Lung (tissue), 12 donors: Measurements from ENCODE around the gene GRIN2D. TPM values are rescaled to one million over a fixed set of nuclear protein-coding genes. Genes with fewer than 3 reads are reported as not detected.

Experiments
- ATAC-seq: fragments of 200-7000 bp; cut with Tn5 transposase; one replicate; pipeline ENCODE4 v1.9.1; 2020; ENCODE audit warnings: moderate number of reproducible peaks; ENCODE audit not compliant: insufficient read depth, low FRiP score
- DNase-seq, 3 donors: peaks; one replicate each; pipeline ENCODE4 v3.0.0-alpha.2; 2013 to 2017
- H3K27ac ChIP-seq, 2 donors: one replicate each; pipeline ENCODE4 v1.5.1; 2013; ENCODE audit warnings: mild to moderate bottlenecking in 2 of 2, moderate library complexity in 2 of 2, control low read depth in 1 of 2, inconsistent platforms in 1 of 2, low read depth in 1 of 2, low read length in 1 of 2
- H3K27me3 ChIP-seq, 3 donors: one replicate each; pipeline ENCODE4 v1.5.1; 2013; ENCODE audit warnings: low read length in 2 of 3; ENCODE audit not compliant: control insufficient read depth in 3 of 3, insufficient read depth in 3 of 3
- H3K36me3 ChIP-seq, 4 donors: one replicate each; pipeline ENCODE4 v1.5.1; 2013; ENCODE audit warnings: low read length in 4 of 4, mild to moderate bottlenecking in 1 of 4, moderate library complexity in 1 of 4; ENCODE audit not compliant: control insufficient read depth in 4 of 4, insufficient read depth in 4 of 4
- H3K4me1 ChIP-seq, 5 donors: one replicate each; pipeline ENCODE4 v1.5.1; 2013; ENCODE audit warnings: low read length in 5 of 5, mild to moderate bottlenecking in 2 of 5, moderate library complexity in 1 of 5; ENCODE audit not compliant: control insufficient read depth in 5 of 5, insufficient read depth in 5 of 5
- H3K4me3 ChIP-seq: one replicate; pipeline ENCODE4 v1.5.1; 2013; ENCODE audit warnings: mild to moderate bottlenecking, control low read depth, moderate library complexity
- H3K9ac ChIP-seq, 2 donors: one replicate each; pipeline ENCODE4 v1.5.1; 2013; ENCODE audit warnings: low read length in 2 of 2, control low read depth in 1 of 2; ENCODE audit not compliant: insufficient read depth in 1 of 2
- H3K9me3 ChIP-seq, 4 donors: one replicate each; pipeline ENCODE4 v1.5.1; 2013; ENCODE audit warnings: low read length in 3 of 4, mild to moderate bottlenecking in 1 of 4, moderate library complexity in 1 of 4; ENCODE audit not compliant: control insufficient read depth in 4 of 4, insufficient read depth in 3 of 4
- WGBS, 2 donors: extraction: QIAGEN DNeasy Blood & Tissue Kit; methylation state at CpG; one replicate each; pipeline ENCODE4 v1.1.7; 2013; 5-methylcytosine and 5-hydroxymethylcytosine counted together
- polyA plus RNA-seq, 2 donors: library from polyadenylated mRNA; stranded (reverse); fragments of 200-250 nt; gene quantifications; one replicate each; pipeline ENCODE4 v1.2.1, GENCODE V29; 2013
- total RNA-seq, 2 donors: library from RNA; depleted of rRNA in 1 of 2; stranded (reverse); fragments of >200 nt in 1 of 2; gene quantifications; one replicate each; pipeline ENCODE4 v1.2.1, GENCODE V29; 2014 to 2021
- TF ChIP-seq, protein P1 (sequence below): IDR thresholded peaks from 2 replicates; pipeline ENCODE4 v1.5.1; 2012; ENCODE audit warnings: mild to moderate bottlenecking; ENCODE audit errors: control extremely low read depth, extremely low read depth
- donor health status: control.
- donor health status: control.
- donor health status: Bipolar disorder and iron deficiency.
- donor health status: healthy.
- donor health status: DM: yes; HTN: yes; CAD: no.

Gene GRIN2D
- total and polyA plus RNA-seq, 4 donors, result 0.26 to 1.0 (median 0.43) TPM

- no peak for DNase-seq
- Histone ChIP-seq H3K9me3 (peaks cover 0 to 7% (median 0%) of the 10 kb centered on the region in 4 donors), H3K4me1 (no peaks in the 10 kb centered on the region), H3K36me3 (no peaks in the 10 kb centered on the region), H3K27ac (no peak overlapping the region), H3K27me3 (peaks cover 0 to 4% (median 0%) of the 10 kb centered on the region in 3 donors), H3K4me3 (no peak overlapping the region), H3K9ac (no peak overlapping the region)
- 87 to 90% methylated on average over 27 of the region's 27 CpGs for WGBS, 2 donors
- TF ChIP-seq, protein P1, sequence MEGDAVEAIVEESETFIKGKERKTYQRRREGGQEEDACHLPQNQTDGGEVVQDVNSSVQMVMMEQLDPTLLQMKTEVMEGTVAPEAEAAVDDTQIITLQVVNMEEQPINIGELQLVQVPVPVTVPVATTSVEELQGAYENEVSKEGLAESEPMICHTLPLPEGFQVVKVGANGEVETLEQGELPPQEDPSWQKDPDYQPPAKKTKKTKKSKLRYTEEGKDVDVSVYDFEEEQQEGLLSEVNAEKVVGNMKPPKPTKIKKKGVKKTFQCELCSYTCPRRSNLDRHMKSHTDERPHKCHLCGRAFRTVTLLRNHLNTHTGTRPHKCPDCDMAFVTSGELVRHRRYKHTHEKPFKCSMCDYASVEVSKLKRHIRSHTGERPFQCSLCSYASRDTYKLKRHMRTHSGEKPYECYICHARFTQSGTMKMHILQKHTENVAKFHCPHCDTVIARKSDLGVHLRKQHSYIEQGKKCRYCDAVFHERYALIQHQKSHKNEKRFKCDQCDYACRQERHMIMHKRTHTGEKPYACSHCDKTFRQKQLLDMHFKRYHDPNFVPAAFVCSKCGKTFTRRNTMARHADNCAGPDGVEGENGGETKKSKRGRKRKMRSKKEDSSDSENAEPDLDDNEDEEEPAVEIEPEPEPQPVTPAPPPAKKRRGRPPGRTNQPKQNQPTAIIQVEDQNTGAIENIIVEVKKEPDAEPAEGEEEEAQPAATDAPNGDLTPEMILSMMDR, result no peak
- ATAC-seq, result no peak
Measured at GRCh38 chr19:48405010-48405659, 11.7 kb downstream of the GRIN2D start.

- DNase-seq, result no peak
- H3K27me3 ChIP-seq, result peaks cover 0 to 4% (median 0%) of the 10 kb centered on the region in 3 donors
- TF ChIP-seq, protein P1, result no peak
- no peak overlapping the region for H3K9ac ChIP-seq
- no peak for ATAC-seq
- whole genome bisulfite sequencing, 2 donors, result 78 to 82% methylated on average over 13 of the region's 13 CpGs
- H3K27ac ChIP-seq, result no peak overlapping the region
- H3K4me3 ChIP-seq, result no peak overlapping the region
- H3K4me1 ChIP-seq, result no peaks in the 10 kb centered on the region
- no peaks in the 10 kb centered on the region for H3K36me3 ChIP-seq
- H3K9me3 ChIP-seq, result peaks cover 0 to 7% (median 0%) of the 10 kb centered on the region in 4 donors
Measured at GRCh38 chr19:48405850-48406249, 12.4 kb downstream of the GRIN2D start.

GRCh38 chr19:48413879-48414587 lies 20.6 kb downstream of the GRIN2D start:
- TF ChIP-seq, protein P1, result no peak
- peaks cover 0 to 5% (median 0%) of the 10 kb centered on the region in 5 donors for H3K4me1 ChIP-seq
- ATAC-seq (no peak), DNase-seq (no peak)
- no peak overlapping the region for H3K27ac ChIP-seq
- no peaks in the 10 kb centered on the region for H3K36me3 ChIP-seq
- no peak overlapping the region for H3K4me3 ChIP-seq
- H3K27me3 ChIP-seq, result peaks cover 0 to 6% (median 0%) of the 10 kb centered on the region in 3 donors
- no peak overlapping the region for H3K9ac ChIP-seq
- H3K9me3 ChIP-seq, result no peaks in the 10 kb centered on the region
- 43 to 56% methylated on average over 24 of the region's 24 CpGs for WGBS, 2 donors
